ENCODE data around the gene WNK2. TPM values are rescaled to one million over a fixed set of nuclear protein-coding genes. Genes with fewer than 3 reads are reported as not detected.
A peak's percentile ranks its signal among the peaks of the same experiment; 100 is the strongest.

Gene WNK2
- polyA plus RNA-seq, 3 donors, result 0.40 TPM; not detected in 2

GRCh38 chr9:93302586-93303257 lies 118.8 kb downstream of the WNK2 start:
- no peaks in the 10 kb centered on the region for H3K27me3 ChIP-seq (ENCODE audit: control insufficient read depth in 2 of 2, insufficient read depth in 2 of 2, low read length in 2 of 2)
- H4K20me1 ChIP-seq (ENCODE audit: insufficient read depth, low read length), result no peaks in the 10 kb centered on the region
- 83% methylated on average over 5 of the region's 6 CpGs for WGBS (ENCODE audit: insufficient coverage)
- H3K4me3 ChIP-seq (replicated peaks in 1 of 3; ENCODE audit: low read depth in 2 of 3, low read length in 3 of 3), result no peak overlapping the region
- peak; percentile 77 for TF ChIP-seq CTCF (IDR thresholded peaks at IDR 0.05)
- peak overlapping the region in 2 of 7 donors; percentile 52 to 65 for H3K27ac Mint-ChIP-seq
- no peaks in the 10 kb centered on the region for H3K9me3 Mint-ChIP-seq
- no peak overlapping the region for H3K4me3 Mint-ChIP-seq
- H3K9me3 ChIP-seq (replicated peaks in 1 of 2; ENCODE audit: control insufficient read depth in 1 of 2, insufficient read depth in 1 of 2, low read length in 2 of 2), result no peaks in the 10 kb centered on the region
- H3K27ac ChIP-seq (ENCODE audit: low read depth in 1 of 2, low read length in 2 of 2), result no peak overlapping the region
- H3K4me2 ChIP-seq (replicated peaks; ENCODE audit: extremely low read depth, low read length, poor library complexity, severe bottlenecking), result no peak overlapping the region
- H3K9ac ChIP-seq (ENCODE audit: insufficient read depth, low read length, poor library complexity, severe bottlenecking), result no peak overlapping the region
- peaks cover 9% of the 10 kb centered on the region for H3K4me1 Mint-ChIP-seq
- DNase-seq, result peak; percentile 54 to 70 (median 58)
- no peaks in the 10 kb centered on the region for H3K79me2 ChIP-seq (ENCODE audit: insufficient read depth, low read length)
- peak overlapping the region; percentile 59 for H2AFZ ChIP-seq (ENCODE audit: insufficient read depth, low read depth, low read length, poor library complexity, severe bottlenecking)
- intact Hi-C loops (cut with micrococcal nuclease), result loop anchor here (2.0 to 10.0 kb wide), 3 partner anchors 140 to 198 kb away; no protein-coding TSS in a partner anchor
- no peaks in the 10 kb centered on the region for H3K36me3 Mint-ChIP-seq
- peaks cover 9 to 11% of the 10 kb centered on the region in 2 donors for H3K4me1 ChIP-seq (ENCODE audit: control insufficient read depth in 1 of 2, insufficient read depth in 2 of 2, low read length in 2 of 2)
- peaks cover 3 to 11% (median 8%) of the 10 kb centered on the region in 3 donors for H3K27me3 Mint-ChIP-seq (ENCODE audit: low read depth in 3 of 3)
- H3K36me3 ChIP-seq (replicated peaks in 1 of 2; ENCODE audit: control insufficient read depth in 1 of 2, insufficient read depth in 2 of 2, low read length in 2 of 2), result no peaks in the 10 kb centered on the region

- TF ChIP-seq CTCF (IDR thresholded peaks at IDR 0.05), result no peak
- DNase-seq, result peak in 1 of 3 donors; percentile 2
- no peak overlapping the region for H3K4me2 ChIP-seq (replicated peaks; ENCODE audit: extremely low read depth, low read length, poor library complexity, severe bottlenecking)
- no peak overlapping the region for H3K9ac ChIP-seq (ENCODE audit: insufficient read depth, low read length, poor library complexity, severe bottlenecking)
- H2AFZ ChIP-seq (ENCODE audit: insufficient read depth, low read depth, low read length, poor library complexity, severe bottlenecking), result no peak overlapping the region
- intact Hi-C loops (cut with micrococcal nuclease), result loop anchor here (2.0 to 10.0 kb wide), 3 partner anchors 141 to 199 kb away; no protein-coding TSS in a partner anchor
- no peaks in the 10 kb centered on the region for H3K27me3 ChIP-seq (ENCODE audit: control insufficient read depth in 2 of 2, insufficient read depth in 2 of 2, low read length in 2 of 2)
- H3K79me2 ChIP-seq (ENCODE audit: insufficient read depth, low read length), result no peaks in the 10 kb centered on the region
- Mint-ChIP-seq H3K27me3 (ENCODE audit: low read depth in 3 of 3) (peaks cover 3 to 10% (median 6%) of the 10 kb centered on the region in 3 donors), H3K4me1 (peaks cover 9% of the 10 kb centered on the region), H3K36me3 (no peaks in the 10 kb centered on the region), H3K4me3 (no peak overlapping the region), H3K27ac (peak overlapping the region in 2 of 7 donors; percentile 36 to 76), H3K9me3 (no peaks in the 10 kb centered on the region)
- no peaks in the 10 kb centered on the region for H3K36me3 ChIP-seq (replicated peaks in 1 of 2; ENCODE audit: control insufficient read depth in 1 of 2, insufficient read depth in 2 of 2, low read length in 2 of 2)
- WGBS (ENCODE audit: insufficient coverage), result 96% methylated on average over 8 of the region's 11 CpGs
- H3K27ac ChIP-seq (ENCODE audit: low read depth in 1 of 2, low read length in 2 of 2), result no peak overlapping the region
- H3K4me3 ChIP-seq (replicated peaks in 1 of 3; ENCODE audit: low read depth in 2 of 3, low read length in 3 of 3), result no peak overlapping the region
- H3K4me1 ChIP-seq (ENCODE audit: control insufficient read depth in 1 of 2, insufficient read depth in 2 of 2, low read length in 2 of 2), result peaks cover 9 to 11% of the 10 kb centered on the region in 2 donors
- no peaks in the 10 kb centered on the region for H3K9me3 ChIP-seq (replicated peaks in 1 of 2; ENCODE audit: control insufficient read depth in 1 of 2, insufficient read depth in 1 of 2, low read length in 2 of 2)
- H4K20me1 ChIP-seq (ENCODE audit: insufficient read depth, low read length), result no peaks in the 10 kb centered on the region
Measured at GRCh38 chr9:93303258-93303771, 119.4 kb downstream of the WNK2 start.

Measured in CD14-positive monocyte (primary cell).